ENCODE data around the gene FRAS1.

DNA sequence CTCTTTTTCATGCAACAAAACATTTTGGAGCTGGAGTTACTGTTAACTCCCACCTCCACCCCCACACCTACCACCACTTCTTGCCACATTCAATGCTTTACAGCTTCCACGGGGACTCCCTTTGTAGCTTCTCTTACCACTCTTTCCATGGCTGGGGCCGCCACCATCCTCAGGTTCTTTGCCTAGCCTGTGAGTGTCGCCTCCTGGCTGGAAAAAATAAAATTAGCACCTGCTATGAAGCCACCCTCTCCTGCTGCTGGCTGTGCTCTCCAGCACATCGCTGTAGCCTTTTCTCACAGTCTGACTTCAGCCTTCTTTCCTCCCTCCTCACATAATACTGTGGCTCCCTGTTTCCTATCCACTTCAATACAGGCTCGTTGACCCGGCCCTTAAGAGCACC lies 114.4 kb downstream of the FRAS1 start:
- TF ChIP-seq CTCF (IDR thresholded peaks at IDR 0.05) (no peak), POLR2A (IDR thresholded peaks at IDR 0.05) (no peak)

Data from right lobe of liver (tissue), 4 donors.